Stimulated activated CD8-positive, alpha-beta memory T cell treated with anti-CD3 and anti-CD28 coated beads, Interleukin-4, amount 100 ng/mL, for 1 hour (primary cell): ENCODE measurements around the gene CLEC18A.
"Not testable (repeated sequence)": the region's sequence is repeated elsewhere in the genome, so short reads cannot be mapped to it uniquely, and the experiment has no call there.

ENCODE experiments used
- DNase-seq, 2 donors: peaks; one replicate each; pipeline ENCODE4 v3.0.0-alpha.2; 2020; ENCODE audit warnings: low read depth in 2 of 2, low spot score in 1 of 2

The CLEC18A gene

GRCh38 chr16:69951017-69951671, at the start of gene CLEC18A:
TSS of gene CLEC18A (plus strand) at chr16:69951334. CDS start at chr16:69951367, 33 bp downstream.
- not testable (repeated sequence) for DNase-seq

GRCh38 chr16:69903865-69904415, 47.2 kb upstream of the CLEC18A start:
- no peak for DNase-seq

- DNase-seq = no peak
Observed at GRCh38 chr16:69904495-69905170, 46.5 kb upstream of the CLEC18A start.

- no peak for DNase-seq
Observed at GRCh38 chr16:69905171-69905555, 46.0 kb upstream of the CLEC18A start.

- no peak for DNase-seq
Observed at GRCh38 chr16:69906838-69907401, 44.2 kb upstream of the CLEC18A start.

- no peak for DNase-seq
Observed at GRCh38 chr16:69909043-69909442, 42.1 kb upstream of the CLEC18A start.

GRCh38 chr16:69909760-69910159, 41.4 kb upstream of the CLEC18A start:
- DNase-seq = no peak

- DNase-seq = no peak
Observed at GRCh38 chr16:69910964-69911363, 40.2 kb upstream of the CLEC18A start.

GRCh38 chr16:69916462-69916861, 34.7 kb upstream of the CLEC18A start:
- DNase-seq = no peak

GRCh38 chr16:69917311-69917710, 33.8 kb upstream of the CLEC18A start:
- no peak for DNase-seq

GRCh38 chr16:69917739-69918138, 33.4 kb upstream of the CLEC18A start:
- no peak for DNase-seq

- DNase-seq = no peak
Observed at GRCh38 chr16:69918241-69918640, 32.9 kb upstream of the CLEC18A start.

- no peak for DNase-seq
Observed at GRCh38 chr16:69921127-69921526, 30.0 kb upstream of the CLEC18A start.

GRCh38 chr16:69922200-69922599, 28.9 kb upstream of the CLEC18A start:
- DNase-seq = no peak

- no peak for DNase-seq
Observed at GRCh38 chr16:69924041-69924775, 26.9 kb upstream of the CLEC18A start.

GRCh38 chr16:69924777-69925191, 26.4 kb upstream of the CLEC18A start:
- DNase-seq = no peak

GRCh38 chr16:69925311-69925710, 25.8 kb upstream of the CLEC18A start:
- no peak for DNase-seq

GRCh38 chr16:69926241-69926640, 24.9 kb upstream of the CLEC18A start:
- DNase-seq = no peak

GRCh38 chr16:69927056-69927757, 23.9 kb upstream of the CLEC18A start:
- no peak for DNase-seq

- no peak for DNase-seq
Observed at GRCh38 chr16:69928856-69929400, 22.2 kb upstream of the CLEC18A start.

- no peak for DNase-seq
Observed at GRCh38 chr16:69929480-69929879, 21.7 kb upstream of the CLEC18A start.
